Transverse colon (tissue), 4 donors: ENCODE measurements around the gene ST3GAL2.

ENCODE experiments used
- EP300 ChIP-seq: sonication (generic); formaldehyde crosslinking; IDR thresholded peaks from one replicate; pipeline ENCODE4 v1.6.1; 2017; ENCODE audit warnings: antibody characterized with exemption, low read depth
- POLR2A ChIP-seq: fragments of 450-650 bp; IDR thresholded peaks from one replicate; pipeline ENCODE4 v1.6.1; 2016; ENCODE audit warnings: antibody characterized with exemption, mild to moderate bottlenecking, moderate library complexity
- POLR2AphosphoS5 ChIP-seq, 3 donors: sonication (generic); formaldehyde crosslinking; IDR thresholded peaks; one replicate each; pipeline ENCODE4 v1.6.1; 2016; ENCODE audit warnings: antibody characterized with exemption in 3 of 3
- TF ChIP-seq, protein P1 (sequence below), 5 experiments: fragments of 200-600 bp in 3 of 5; fragments of 450-650 bp in 2 of 5; sonication (generic) in 3 of 5; IDR thresholded peaks; 1 replicate in 2 of 5; 2 replicates in 3 of 5; pipeline ENCODE4 v1.5.1; 2016 to 2017; ENCODE audit warnings: antibody characterized with exemption in 5 of 5, inconsistent platforms in 3 of 5, mild to moderate bottlenecking in 2 of 5, moderate library complexity in 1 of 5

DNA sequence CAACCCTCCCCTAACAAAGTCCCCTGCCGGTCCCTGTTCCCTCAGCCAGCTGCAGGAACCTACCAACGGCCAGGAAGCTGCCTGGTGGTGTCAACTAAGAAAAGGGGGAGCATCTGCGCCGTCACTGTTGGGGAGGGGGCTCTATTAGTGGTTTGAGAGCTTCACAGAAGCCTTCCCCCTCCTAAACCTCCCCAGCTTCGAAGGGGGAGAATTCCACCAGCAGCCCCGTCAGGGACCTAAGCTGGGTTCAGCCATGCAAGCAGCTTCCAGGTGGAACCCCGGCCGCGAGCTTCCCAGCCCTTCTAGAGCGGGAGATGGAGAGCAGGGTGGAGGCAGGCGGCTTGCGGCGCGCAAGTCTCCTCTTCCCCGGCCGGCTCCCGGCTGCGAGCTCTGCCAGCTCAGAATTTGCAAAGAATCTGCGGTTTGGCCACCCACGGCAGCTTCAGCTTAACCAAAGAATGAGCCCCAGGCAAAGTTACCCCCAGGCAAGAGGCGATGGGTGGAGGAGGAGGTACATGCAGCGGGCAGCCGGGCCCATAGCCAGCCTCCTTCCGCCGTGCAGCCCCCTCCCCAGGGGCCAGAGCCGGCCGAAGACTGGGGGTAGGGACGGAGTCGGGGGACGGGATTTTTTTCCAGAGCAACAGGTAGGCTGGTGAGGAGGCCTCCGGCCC is 58.5 kb downstream of the ST3GAL2 start:
- TF ChIP-seq POLR2A (no peak), POLR2AphosphoS5 (IDR thresholded peaks at IDR 0.05) (peak in 1 of 3 donors; percentile 5), EP300 (no peak)
- TF ChIP-seq, protein P1, sequence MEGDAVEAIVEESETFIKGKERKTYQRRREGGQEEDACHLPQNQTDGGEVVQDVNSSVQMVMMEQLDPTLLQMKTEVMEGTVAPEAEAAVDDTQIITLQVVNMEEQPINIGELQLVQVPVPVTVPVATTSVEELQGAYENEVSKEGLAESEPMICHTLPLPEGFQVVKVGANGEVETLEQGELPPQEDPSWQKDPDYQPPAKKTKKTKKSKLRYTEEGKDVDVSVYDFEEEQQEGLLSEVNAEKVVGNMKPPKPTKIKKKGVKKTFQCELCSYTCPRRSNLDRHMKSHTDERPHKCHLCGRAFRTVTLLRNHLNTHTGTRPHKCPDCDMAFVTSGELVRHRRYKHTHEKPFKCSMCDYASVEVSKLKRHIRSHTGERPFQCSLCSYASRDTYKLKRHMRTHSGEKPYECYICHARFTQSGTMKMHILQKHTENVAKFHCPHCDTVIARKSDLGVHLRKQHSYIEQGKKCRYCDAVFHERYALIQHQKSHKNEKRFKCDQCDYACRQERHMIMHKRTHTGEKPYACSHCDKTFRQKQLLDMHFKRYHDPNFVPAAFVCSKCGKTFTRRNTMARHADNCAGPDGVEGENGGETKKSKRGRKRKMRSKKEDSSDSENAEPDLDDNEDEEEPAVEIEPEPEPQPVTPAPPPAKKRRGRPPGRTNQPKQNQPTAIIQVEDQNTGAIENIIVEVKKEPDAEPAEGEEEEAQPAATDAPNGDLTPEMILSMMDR (IDR thresholded peaks at IDR 0.05) = no peak
